Measurements from ENCODE around the gene IL6ST.

IL6ST gene

DNA sequence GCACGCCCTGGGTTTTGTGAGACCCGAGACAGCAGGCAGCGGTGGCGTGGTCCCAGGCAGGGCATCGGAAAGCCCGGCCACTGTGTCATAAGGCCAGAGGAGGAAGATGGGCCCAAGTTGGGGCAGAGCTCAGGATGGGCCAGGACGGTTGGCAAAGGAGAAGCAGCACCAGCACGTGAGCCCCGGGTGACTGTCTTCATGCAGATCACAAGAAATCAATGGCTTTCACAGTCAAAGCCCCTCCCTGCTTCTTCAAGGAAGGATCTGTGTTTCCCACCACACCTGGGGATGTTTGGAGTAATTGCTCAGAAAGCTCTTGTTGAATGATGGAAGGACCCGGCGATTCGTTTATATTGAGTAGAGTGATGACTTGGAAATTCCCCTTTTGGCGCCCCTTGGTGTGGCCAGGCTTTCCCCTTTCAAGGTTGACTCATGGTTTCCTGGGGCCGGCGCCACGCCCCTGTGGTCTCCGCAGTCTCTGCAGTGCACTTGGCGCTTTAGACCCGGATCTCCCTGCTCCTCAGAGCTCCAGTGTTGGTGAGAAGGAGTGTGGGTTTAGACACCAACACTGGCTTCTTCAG is 91.6 kb downstream of the IL6ST start:
- no peak overlapping the region for H3K9ac ChIP-seq
- no peaks in the 10 kb centered on the region for H3K36me3 ChIP-seq (ENCODE audit: insufficient read depth)
- peaks cover 17% of the 10 kb centered on the region for H3K4me1 ChIP-seq (ENCODE audit: low read depth, poor library complexity, severe bottlenecking)
- peak overlapping the region; percentile 2; the same call in 1 of the 2 replicates for H2AFZ ChIP-seq (ENCODE audit: low read depth)
- H3K27me3 ChIP-seq (ENCODE audit: insufficient read depth, low read depth), result no peaks in the 10 kb centered on the region
- no peak overlapping the region for H3K4me3 ChIP-seq (IDR thresholded peaks at IDR 0.05; ENCODE audit: insufficient read depth, low read depth, low read length)
- no peak overlapping the region for H3K27ac ChIP-seq
- H3K4me2 ChIP-seq, result peak overlapping the region; percentile 16; the same call in 1 of the 2 replicates
- no peaks in the 10 kb centered on the region for H3K79me2 ChIP-seq (ENCODE audit: insufficient read depth, low read depth)
- H4K20me1 ChIP-seq (ENCODE audit: insufficient read depth), result no peaks in the 10 kb centered on the region
- TF ChIP-seq, protein P1, sequence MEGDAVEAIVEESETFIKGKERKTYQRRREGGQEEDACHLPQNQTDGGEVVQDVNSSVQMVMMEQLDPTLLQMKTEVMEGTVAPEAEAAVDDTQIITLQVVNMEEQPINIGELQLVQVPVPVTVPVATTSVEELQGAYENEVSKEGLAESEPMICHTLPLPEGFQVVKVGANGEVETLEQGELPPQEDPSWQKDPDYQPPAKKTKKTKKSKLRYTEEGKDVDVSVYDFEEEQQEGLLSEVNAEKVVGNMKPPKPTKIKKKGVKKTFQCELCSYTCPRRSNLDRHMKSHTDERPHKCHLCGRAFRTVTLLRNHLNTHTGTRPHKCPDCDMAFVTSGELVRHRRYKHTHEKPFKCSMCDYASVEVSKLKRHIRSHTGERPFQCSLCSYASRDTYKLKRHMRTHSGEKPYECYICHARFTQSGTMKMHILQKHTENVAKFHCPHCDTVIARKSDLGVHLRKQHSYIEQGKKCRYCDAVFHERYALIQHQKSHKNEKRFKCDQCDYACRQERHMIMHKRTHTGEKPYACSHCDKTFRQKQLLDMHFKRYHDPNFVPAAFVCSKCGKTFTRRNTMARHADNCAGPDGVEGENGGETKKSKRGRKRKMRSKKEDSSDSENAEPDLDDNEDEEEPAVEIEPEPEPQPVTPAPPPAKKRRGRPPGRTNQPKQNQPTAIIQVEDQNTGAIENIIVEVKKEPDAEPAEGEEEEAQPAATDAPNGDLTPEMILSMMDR (conservative IDR thresholded peaks at IDR 0.05; ENCODE audit: low read depth, low read length), result no peak

DNA sequence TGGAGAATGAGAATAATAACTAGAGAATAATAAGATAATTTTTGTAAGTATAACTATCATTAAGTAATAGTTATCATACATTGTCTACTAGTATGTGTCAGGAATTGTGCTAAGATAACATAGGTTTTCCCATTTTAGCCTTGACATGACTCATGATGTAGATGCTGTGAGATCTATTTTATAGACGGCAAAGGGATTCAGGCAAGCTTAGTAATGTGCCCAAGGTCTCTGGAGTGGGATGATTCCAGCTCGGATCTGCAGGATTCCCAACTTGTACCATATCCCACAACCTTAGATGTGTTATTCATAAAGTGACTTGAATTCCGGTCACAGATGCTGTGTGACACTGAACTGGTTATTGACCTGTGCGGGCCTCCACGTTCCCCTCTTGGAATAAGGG is 92.1 kb downstream of the IL6ST start:
- no peak overlapping the region for H3K4me3 ChIP-seq (IDR thresholded peaks at IDR 0.05; ENCODE audit: insufficient read depth, low read depth, low read length)
- TF ChIP-seq, protein P1 (conservative IDR thresholded peaks at IDR 0.05; ENCODE audit: low read depth, low read length), result no peak
- no peaks in the 10 kb centered on the region for H4K20me1 ChIP-seq (ENCODE audit: insufficient read depth)
- peak overlapping the region; percentile 16; the same call in 1 of the 2 replicates for H3K4me2 ChIP-seq
- peaks cover 17% of the 10 kb centered on the region for H3K4me1 ChIP-seq (ENCODE audit: low read depth, poor library complexity, severe bottlenecking)
- no peaks in the 10 kb centered on the region for H3K79me2 ChIP-seq (ENCODE audit: insufficient read depth, low read depth)
- H2AFZ ChIP-seq (ENCODE audit: low read depth), result peak overlapping the region; percentile 2; the same call in 1 of the 2 replicates
- H3K27ac ChIP-seq, result no peak overlapping the region
- H3K27me3 ChIP-seq (ENCODE audit: insufficient read depth, low read depth), result no peaks in the 10 kb centered on the region
- no peaks in the 10 kb centered on the region for H3K36me3 ChIP-seq (ENCODE audit: insufficient read depth)
- no peak overlapping the region for H3K9ac ChIP-seq

DNA sequence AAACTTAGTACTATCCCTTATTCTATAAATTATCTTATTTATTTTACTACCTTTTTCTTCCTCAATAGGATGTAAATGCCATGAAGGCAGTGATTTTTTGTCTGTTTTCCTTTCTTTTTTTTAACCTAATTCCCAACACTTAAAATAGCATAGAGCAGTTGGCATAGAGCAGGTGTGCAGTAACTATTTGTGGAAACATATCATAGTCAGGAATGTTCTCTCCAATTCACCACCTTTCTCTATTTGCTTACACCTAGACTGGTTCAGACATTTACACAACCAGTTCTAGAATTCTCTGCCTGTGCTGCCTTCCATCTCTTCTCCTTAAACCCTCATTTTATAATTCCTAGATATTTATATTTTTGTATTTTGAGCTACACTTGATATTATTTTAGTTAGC is 94.0 kb downstream of the IL6ST start:
- TF ChIP-seq, protein P1 (conservative IDR thresholded peaks at IDR 0.05; ENCODE audit: low read depth, low read length), result no peak
- Histone ChIP-seq H2AFZ (ENCODE audit: low read depth) (no peak overlapping the region), H3K36me3 (ENCODE audit: insufficient read depth) (no peaks in the 10 kb centered on the region), H3K9ac (no peak overlapping the region), H3K27me3 (ENCODE audit: insufficient read depth, low read depth) (no peaks in the 10 kb centered on the region), H3K4me1 (ENCODE audit: low read depth, poor library complexity, severe bottlenecking) (peaks cover 17% of the 10 kb centered on the region), H4K20me1 (ENCODE audit: insufficient read depth) (no peaks in the 10 kb centered on the region), H3K79me2 (ENCODE audit: insufficient read depth, low read depth) (no peaks in the 10 kb centered on the region), H3K4me2 (no peak overlapping the region), H3K4me3 (IDR thresholded peaks at IDR 0.05; ENCODE audit: insufficient read depth, low read depth, low read length) (no peak overlapping the region), H3K27ac (no peak overlapping the region)

DNA sequence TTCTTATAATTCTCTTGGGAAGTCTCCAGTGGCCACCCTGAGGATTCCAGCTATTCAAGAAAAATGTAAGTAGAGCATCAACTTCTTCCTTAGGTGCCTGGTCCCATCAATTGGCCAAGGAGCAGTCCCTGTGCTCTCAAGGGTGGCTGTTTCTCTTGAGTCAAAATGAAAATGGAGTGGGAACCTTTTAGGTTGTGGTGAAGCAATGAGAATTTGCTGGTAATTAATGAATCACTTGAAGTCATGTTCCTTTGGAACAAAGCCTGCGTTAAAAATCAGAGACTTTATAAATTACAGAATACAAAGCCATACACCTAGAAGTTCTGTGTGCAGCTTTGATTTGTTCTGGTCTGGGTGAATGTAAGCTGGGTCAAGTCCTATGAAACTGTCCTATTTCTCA is 94.7 kb downstream of the IL6ST start:
- H3K4me3 ChIP-seq (IDR thresholded peaks at IDR 0.05; ENCODE audit: insufficient read depth, low read depth, low read length), result no peak overlapping the region

More for the DNA sequence above, 94.7 kb downstream of the IL6ST start:
- no peaks in the 10 kb centered on the region for H3K36me3 ChIP-seq (ENCODE audit: insufficient read depth)
- H2AFZ ChIP-seq (ENCODE audit: low read depth), result no peak overlapping the region
- no peaks in the 10 kb centered on the region for H3K27me3 ChIP-seq (ENCODE audit: insufficient read depth, low read depth)
- H4K20me1 ChIP-seq (ENCODE audit: insufficient read depth), result no peaks in the 10 kb centered on the region
- TF ChIP-seq, protein P1 (conservative IDR thresholded peaks at IDR 0.05; ENCODE audit: low read depth, low read length), result no peak
- peaks cover 17% of the 10 kb centered on the region for H3K4me1 ChIP-seq (ENCODE audit: low read depth, poor library complexity, severe bottlenecking)
- H3K9ac ChIP-seq, result no peak overlapping the region
- H3K27ac ChIP-seq, result no peak overlapping the region
- no peak overlapping the region for H3K4me2 ChIP-seq
- no peaks in the 10 kb centered on the region for H3K79me2 ChIP-seq (ENCODE audit: insufficient read depth, low read depth)

All from KMS-11 (cell line).